ENCODE data around the gene FOXP4.

Gene FOXP4

DNA sequence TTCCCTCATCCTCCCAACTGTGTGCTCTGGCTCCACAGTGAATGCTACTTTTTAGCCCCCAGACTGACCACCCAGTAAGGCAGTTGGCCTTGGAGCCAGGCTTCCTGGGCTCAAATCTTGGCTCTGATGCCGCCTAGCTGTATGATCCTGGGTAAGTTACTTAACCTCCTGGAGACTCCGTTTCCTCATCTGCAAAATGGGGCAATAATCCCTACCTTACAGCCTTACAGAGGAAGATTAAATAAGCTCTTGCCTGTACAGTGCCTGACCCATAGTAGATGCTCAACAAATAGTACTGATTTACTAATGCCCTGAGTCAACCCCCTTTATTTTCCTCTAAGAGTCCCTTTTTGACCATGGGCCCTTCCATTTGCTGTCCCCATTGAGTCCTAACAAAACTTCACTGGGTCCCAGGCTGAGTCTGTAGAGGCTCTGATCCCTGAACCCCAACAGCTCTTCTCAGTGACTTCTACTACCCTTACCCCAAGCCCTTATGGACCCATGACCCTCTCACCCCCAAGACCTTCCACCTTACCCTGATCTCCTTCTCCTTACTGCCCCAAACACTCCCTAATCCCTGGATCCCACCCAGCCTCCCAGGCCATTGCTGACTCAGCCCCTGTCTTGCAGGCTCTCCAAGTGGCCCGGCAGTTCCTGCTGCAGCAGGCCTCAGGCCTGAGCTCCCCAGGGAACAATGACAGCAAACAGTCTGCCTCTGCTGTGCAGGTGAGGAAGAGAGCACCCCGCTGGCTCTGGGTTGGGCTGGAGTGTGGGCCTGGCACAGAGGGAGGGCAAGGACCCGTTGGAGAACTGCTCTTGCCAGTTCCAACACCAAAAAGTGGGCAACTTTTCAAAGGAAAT, 31.4 kb downstream of the FOXP4 start:
- H3K4me2 ChIP-seq, result peak overlapping the region; percentile 61 to 80 (median 69)
- H3K9me3 ChIP-seq (replicated peaks in 1 of 11), result no peaks in the 10 kb centered on the region
- peak overlapping the region in 4 of 11 experiments; percentile 7 to 27 (median 18); a peak in 2 of 22 replicates for H3K27ac ChIP-seq
- peaks cover 51 to 86% (median 65%) of the 10 kb centered on the region in 10 experiments for H3K4me1 ChIP-seq
- H3K9ac ChIP-seq, result peak overlapping the region in 4 of 11 experiments; percentile 2 to 47 (median 12); a peak in 2 of 22 replicates
- TF ChIP-seq Cebpa-rat (IDR thresholded peaks at IDR 0.05), result no peak
- H3K36me3 ChIP-seq, result peaks cover 0 to 50% (median 37%) of the 10 kb centered on the region in 11 experiments; a peak in 14 of 22 replicates
- no peaks in the 10 kb centered on the region for H3K27me3 ChIP-seq
- peaks cover 21 to 64% (median 40%) of the 10 kb centered on the region in 11 experiments; a peak in 15 of 22 replicates for H4K20me1 ChIP-seq
- H3K4me3 ChIP-seq, result no peak overlapping the region; a peak in 1 of 20 replicates

GRCh38 chr6:41578217-41579087, 32.3 kb downstream of the FOXP4 start:
- Histone ChIP-seq H3K27ac (peak overlapping the region in 5 of 11 experiments; percentile 7 to 27 (median 17); a peak in 2 of 22 replicates), H3K9ac (peak overlapping the region in 4 of 11 experiments; percentile 2 to 47 (median 12); a peak in 2 of 22 replicates), H3K4me3 (no peak overlapping the region; a peak in 1 of 20 replicates), H4K20me1 (peaks cover 16 to 69% (median 37%) of the 10 kb centered on the region in 11 experiments; a peak in 16 of 22 replicates), H3K4me2 (peak overlapping the region; percentile 61 to 80 (median 72)), H3K27me3 (no peaks in the 10 kb centered on the region), H3K36me3 (peaks cover 0 to 50% (median 33%) of the 10 kb centered on the region in 11 experiments; a peak in 15 of 22 replicates), H3K4me1 (peaks cover 55 to 85% (median 68%) of the 10 kb centered on the region in 10 experiments), H3K9me3 (replicated peaks in 1 of 11) (no peaks in the 10 kb centered on the region)
- no peak for TF ChIP-seq Cebpa-rat (IDR thresholded peaks at IDR 0.05)

DNA sequence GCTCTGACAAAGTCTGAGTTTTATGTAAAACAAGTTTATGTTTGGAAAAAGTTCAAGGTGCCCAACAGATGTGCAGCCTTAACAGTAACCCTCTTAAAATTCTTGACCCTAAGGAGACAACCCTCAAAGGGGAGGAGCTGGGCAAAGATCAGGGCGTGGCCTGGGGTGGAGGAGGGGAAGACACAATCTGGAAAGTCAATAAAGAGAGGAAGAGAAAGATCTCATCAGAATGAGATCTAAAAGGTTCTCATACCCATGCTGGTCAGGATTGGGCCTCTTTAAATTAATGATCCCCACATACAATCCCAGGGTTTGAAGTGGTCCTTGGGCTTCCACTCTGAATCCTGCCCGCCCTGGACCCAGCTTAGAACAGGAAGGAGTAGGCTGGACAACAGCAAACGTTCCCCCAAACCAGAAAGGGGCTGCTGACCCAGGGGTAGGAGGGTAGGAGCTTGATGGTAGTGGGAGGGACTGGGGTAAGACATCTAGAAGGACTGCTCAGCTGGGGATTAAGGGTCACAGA, 33.0 kb downstream of the FOXP4 start:
- Histone ChIP-seq H3K4me1 (peaks cover 48 to 82% (median 63%) of the 10 kb centered on the region in 10 experiments), H3K9ac (no peak overlapping the region)

DNA sequence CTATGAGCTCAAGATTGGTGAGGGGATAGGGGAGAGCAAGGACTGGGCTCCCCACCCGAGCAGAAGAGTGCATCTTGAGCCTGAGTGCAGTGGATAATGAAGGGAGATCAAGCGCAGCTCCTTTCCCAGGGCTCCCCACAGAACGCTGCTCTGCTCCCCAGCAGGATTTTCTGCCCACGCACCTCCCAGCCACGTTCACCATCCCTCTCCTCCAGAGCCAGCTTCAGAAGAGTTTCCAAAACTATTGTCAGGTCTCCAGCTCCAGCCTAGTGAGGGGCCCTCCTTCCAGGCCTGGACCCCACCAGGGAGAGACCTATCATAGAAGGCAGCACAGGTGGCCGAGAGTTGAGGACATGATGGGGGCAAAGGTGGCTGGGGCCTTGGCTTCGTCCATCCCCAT, 34.5 kb downstream of the FOXP4 start:
- Histone ChIP-seq H3K9ac (no peak overlapping the region), H3K4me1 (peaks cover 41 to 80% (median 64%) of the 10 kb centered on the region in 10 experiments), H3K27ac (no peak overlapping the region), H3K36me3 (peaks cover 0 to 66% (median 39%) of the 10 kb centered on the region in 11 experiments; a peak in 18 of 22 replicates), H3K27me3 (no peaks in the 10 kb centered on the region), H3K4me2 (peak overlapping the region in 2 of 11 experiments; percentile 64 to 72; a peak in 2 of 22 replicates), H3K4me3 (no peak overlapping the region), H4K20me1 (peaks cover 23 to 78% (median 39%) of the 10 kb centered on the region in 11 experiments; a peak in 17 of 22 replicates), H3K9me3 (replicated peaks in 1 of 11) (no peaks in the 10 kb centered on the region)
- TF ChIP-seq Cebpa-rat (IDR thresholded peaks at IDR 0.05), result no peak

More for the DNA sequence above, 33.0 kb downstream of the FOXP4 start:
- no peaks in the 10 kb centered on the region for H3K27me3 ChIP-seq
- H3K4me2 ChIP-seq, result peak overlapping the region in 8 of 11 experiments; percentile 6 to 75 (median 48); a peak in 13 of 22 replicates
- H3K27ac ChIP-seq, result 0 out of 22 replicates have a peak overlapping the region, but pooled peaks of 1 of the 11 experiments have one; percentile 13
- H3K9me3 ChIP-seq (replicated peaks in 1 of 11), result no peaks in the 10 kb centered on the region
- peaks cover 16 to 69% (median 33%) of the 10 kb centered on the region in 11 experiments; a peak in 16 of 22 replicates for H4K20me1 ChIP-seq
- no peak overlapping the region for H3K4me3 ChIP-seq
- no peak for TF ChIP-seq Cebpa-rat (IDR thresholded peaks at IDR 0.05)
- H3K36me3 ChIP-seq, result peaks cover 0 to 50% (median 32%) of the 10 kb centered on the region in 11 experiments; a peak in 16 of 22 replicates

DNA sequence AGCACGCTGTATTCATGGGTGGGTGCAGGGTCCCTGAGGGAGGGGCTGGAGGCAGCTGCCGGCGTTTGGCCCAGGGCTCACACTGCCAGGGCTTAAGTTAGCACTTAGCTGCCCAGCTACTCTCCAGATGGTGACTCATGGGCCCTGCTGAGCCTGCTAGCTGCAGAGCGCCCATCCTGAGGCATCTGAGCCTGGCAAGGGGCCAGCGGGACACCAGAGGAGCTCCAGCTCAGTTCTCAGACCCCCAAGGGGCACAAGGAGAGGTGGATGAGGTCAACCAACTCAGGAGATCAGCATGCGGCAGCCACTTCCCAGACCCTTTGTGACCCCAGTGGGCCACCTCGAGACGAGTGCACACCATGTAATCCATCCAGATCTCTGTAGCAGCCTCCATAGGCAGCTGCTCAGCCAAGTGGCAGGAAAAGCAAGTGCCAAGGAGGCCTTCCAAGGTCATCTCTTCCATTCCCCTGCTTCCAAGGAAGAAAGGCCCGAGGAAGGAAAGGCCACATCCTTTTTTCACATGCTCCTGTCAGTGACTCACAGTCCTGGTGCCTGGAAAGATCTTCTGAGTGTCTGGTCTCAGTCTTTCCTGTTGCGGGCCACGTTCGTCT, 35.3 kb downstream of the FOXP4 start:
- H3K9me3 ChIP-seq (replicated peaks in 1 of 11), result no peaks in the 10 kb centered on the region
- H3K36me3 ChIP-seq, result peaks cover 0 to 69% (median 39%) of the 10 kb centered on the region in 11 experiments; a peak in 18 of 22 replicates
- H3K27me3 ChIP-seq, result no peaks in the 10 kb centered on the region
- H4K20me1 ChIP-seq, result peaks cover 24 to 81% (median 42%) of the 10 kb centered on the region in 11 experiments; a peak in 17 of 22 replicates
- H3K4me1 ChIP-seq, result peaks cover 41 to 82% (median 66%) of the 10 kb centered on the region in 10 experiments
- no peak overlapping the region for H3K4me3 ChIP-seq
- no peak overlapping the region for H3K27ac ChIP-seq
- peak overlapping the region in 1 of 11 experiments; percentile 31; a peak in 3 of 22 replicates for H3K9ac ChIP-seq
- H3K4me2 ChIP-seq, result peak overlapping the region in 6 of 11 experiments; percentile 12 to 72 (median 34); a peak in 10 of 22 replicates
- TF ChIP-seq Cebpa-rat (IDR thresholded peaks at IDR 0.05), result no peak

DNA sequence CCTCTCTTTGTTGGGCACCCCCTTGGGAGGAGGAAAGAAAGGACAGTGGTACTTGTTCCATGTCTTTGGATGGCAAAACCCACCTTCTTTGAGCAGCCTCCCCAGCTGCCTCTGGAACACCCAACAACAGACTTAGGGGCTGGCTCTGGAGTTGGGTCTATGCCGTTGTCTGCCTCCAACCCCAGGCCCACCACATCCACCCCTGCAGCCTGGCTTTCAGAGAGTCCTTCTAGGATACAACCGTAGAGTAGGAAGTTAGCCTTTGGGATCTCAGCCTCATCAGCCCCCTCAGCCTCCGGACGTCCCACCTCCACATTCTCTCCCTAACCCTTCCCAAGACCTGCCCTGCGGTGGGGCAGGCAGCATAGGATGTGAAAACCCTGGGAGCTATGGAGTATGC, 36.4 kb downstream of the FOXP4 start:
- Histone ChIP-seq H3K9me3 (replicated peaks in 1 of 11) (no peaks in the 10 kb centered on the region), H4K20me1 (peaks cover 22 to 81% (median 37%) of the 10 kb centered on the region in 11 experiments; a peak in 17 of 22 replicates), H3K27ac (no peak overlapping the region), H3K4me1 (peaks cover 41 to 76% (median 61%) of the 10 kb centered on the region in 10 experiments), H3K4me3 (no peak overlapping the region), H3K36me3 (peaks cover 0 to 70% (median 41%) of the 10 kb centered on the region in 11 experiments; a peak in 18 of 22 replicates), H3K4me2 (peak overlapping the region in 3 of 11 experiments; percentile 9 to 72 (median 35); a peak in 4 of 22 replicates), H3K27me3 (no peaks in the 10 kb centered on the region), H3K9ac (no peak overlapping the region)
- no peak for TF ChIP-seq Cebpa-rat (IDR thresholded peaks at IDR 0.05)

- Histone ChIP-seq H3K9ac (peak overlapping the region in 1 of 11 experiments; percentile 9; a peak in 1 of 22 replicates), H3K27me3 (no peaks in the 10 kb centered on the region), H3K4me1 (peaks cover 32 to 66% (median 51%) of the 10 kb centered on the region in 10 experiments), H3K4me2 (peak overlapping the region in 1 of 11 experiments; percentile 9; a peak in 1 of 22 replicates), H4K20me1 (peaks cover 22 to 78% (median 37%) of the 10 kb centered on the region in 11 experiments; a peak in 17 of 22 replicates), H3K36me3 (peaks cover 4 to 80% (median 49%) of the 10 kb centered on the region in 11 experiments; a peak in 19 of 22 replicates), H3K27ac (0 out of 22 replicates have a peak overlapping the region, but pooled peaks of 1 of the 11 experiments have one; percentile 19), H3K4me3 (no peak overlapping the region), H3K9me3 (replicated peaks in 1 of 11) (no peaks in the 10 kb centered on the region)
- TF ChIP-seq Cebpa-rat (IDR thresholded peaks at IDR 0.05), result no peak
These were observed 37.4 kb downstream of the FOXP4 start for GRCh38 chr6:41583565-41583964.

Data from BLaER1 treated with 17β-estradiol and CSF1 and Interleukin-3, amounts not matched to agents 10 nM and 100 nM (cell line).